B cell (primary cell): Measurements from ENCODE around the gene EXOC7. TPM values are rescaled to one million over a fixed set of nuclear protein-coding genes. Genes with fewer than 3 reads are reported as not detected.

ENCODE experiments used
- ATAC-seq: fragments of 200-7000 bp; cut with Tn5 transposase; one replicate; pipeline ENCODE4 v1.10.0; 2021; ENCODE audit warnings: low read depth, mild to moderate bottlenecking, moderate number of reproducible peaks, moderate library complexity
- CTCF ChIA-PET: fragments of 350-600 bp; sonication (Branson Sonifier 250); formaldehyde crosslinking; loops from one replicate; lab custom pipeline; 2021; ENCODE audit warnings: antibody characterized with exemption, inconsistent platforms; lab: Charles Lee
- POLR2A ChIA-PET: fragments of 350-600 bp; sonication (Branson Sonifier 250); formaldehyde crosslinking; loops from one replicate; lab custom pipeline; 2021; ENCODE audit warnings: antibody characterized with exemption; lab: Charles Lee
- DNase-seq: peaks from one replicate; pipeline ENCODE4 v3.0.0; 2013
- H2AFZ ChIP-seq: 2 replicates; pipeline ENCODE4 v1.6.1; 2012; ENCODE audit warnings: mild to moderate bottlenecking, low read depth, low read length; ENCODE audit not compliant: insufficient read depth, poor library complexity, severe bottlenecking
- H3K27ac ChIP-seq, 2 donors: 1 replicate in 1 of 2; 2 replicates in 1 of 2; pipeline ENCODE4 v1.5.1; 2012 to 2013; ENCODE audit warnings: low read length in 2 of 2, mild to moderate bottlenecking in 2 of 2, moderate library complexity in 1 of 2
- H3K27me3 ChIP-seq, 4 experiments: fragments of 200-600 bp in 1 of 4; sonication (generic) in 1 of 4; replicated peaks in 1 of 4; 1 replicate in 2 of 4; 2 replicates in 2 of 4; pipeline versions ENCODE4 v1.6.1 to v1.7.0; 2013 to 2016; ENCODE audit warnings: low read length in 3 of 4, mild to moderate bottlenecking in 2 of 4, mixed read lengths in 1 of 4, moderate library complexity in 1 of 4; ENCODE audit not compliant: insufficient read depth in 4 of 4, control insufficient read depth in 3 of 4; ENCODE audit errors: control extremely low read depth in 1 of 4
- H3K36me3 ChIP-seq, 2 experiments: replicated peaks in 1 of 2; 1 replicate in 1 of 2; 2 replicates in 1 of 2; pipeline versions ENCODE4 v1.6.1 to v1.7.1; 2013; ENCODE audit warnings: low read length in 1 of 2; ENCODE audit not compliant: insufficient read depth in 2 of 2, control insufficient read depth in 1 of 2; ENCODE audit errors: control extremely low read depth in 1 of 2, extremely low read depth in 1 of 2
- H3K4me1 ChIP-seq, 2 donors: fragments of 200-600 bp in 1 of 2; sonication (generic) in 1 of 2; 1 replicate in 1 of 2; 2 replicates in 1 of 2; pipeline versions ENCODE4 v1.5.1 to v1.6.1; 2013 to 2017; ENCODE audit warnings: low read length in 2 of 2; ENCODE audit not compliant: control insufficient read depth in 2 of 2, insufficient read depth in 2 of 2
- H3K4me2 ChIP-seq: replicated peaks from 2 replicates; pipeline ENCODE3; 2012; ENCODE audit warnings: mild to moderate bottlenecking, low read depth, low read length; ENCODE audit not compliant: poor library complexity, severe bottlenecking
- H3K4me3 ChIP-seq, 5 experiments: fragments of 200-600 bp in 1 of 5; sonication (generic) in 1 of 5; 1 replicate in 3 of 5; 2 replicates in 2 of 5; pipeline versions ENCODE4 v1.5.1 to v1.7.0; 2011 to 2016; ENCODE audit warnings: low read length in 4 of 5, mild to moderate bottlenecking in 4 of 5, low read depth in 2 of 5, control low read depth in 1 of 5, moderate library complexity in 1 of 5; ENCODE audit not compliant: insufficient read depth in 1 of 5; ENCODE audit errors: control extremely low read depth in 1 of 5, extremely low read depth in 1 of 5
- H3K79me2 ChIP-seq: fragments of 200-600 bp; sonication (generic); one replicate; pipeline ENCODE4 v1.6.0; 2016; ENCODE audit warnings: low read length; ENCODE audit not compliant: control insufficient read depth, insufficient read depth
- H3K9ac ChIP-seq: fragments of 200-600 bp; sonication (generic); 2 replicates; pipeline ENCODE4 v1.6.1; 2017; ENCODE audit warnings: mild to moderate bottlenecking, low read length, moderate library complexity
- H3K9me3 ChIP-seq, 3 donors: one replicate each; pipeline versions ENCODE4 v1.6.1 to v1.7.1; 2013; ENCODE audit warnings: low read length in 2 of 3; ENCODE audit not compliant: control insufficient read depth in 2 of 3, insufficient read depth in 1 of 3; ENCODE audit errors: control extremely low read depth in 1 of 3
- H4K20me1 ChIP-seq: 2 replicates; pipeline ENCODE4 v1.6.0; 2012; ENCODE audit warnings: mild to moderate bottlenecking, low read length; ENCODE audit not compliant: insufficient read depth, control insufficient read depth, poor library complexity, severe bottlenecking
- H3K27ac Mint-ChIP-seq: one replicate; pipeline ENCODE4 v1.8.0; 2021; ENCODE audit warnings: mixed read lengths
- H3K27me3 Mint-ChIP-seq: one replicate; pipeline ENCODE4 v1.8.0; 2021; ENCODE audit warnings: mixed read lengths
- H3K4me1 Mint-ChIP-seq: one replicate; pipeline ENCODE4 v1.8.0; 2021; ENCODE audit warnings: mixed read lengths
- H3K4me3 Mint-ChIP-seq: one replicate; pipeline ENCODE4 v1.8.0; 2021; ENCODE audit warnings: mixed read lengths
- H3K9me3 Mint-ChIP-seq: one replicate; pipeline ENCODE4 v1.8.0; 2022; ENCODE audit warnings: mixed read lengths; ENCODE audit not compliant: insufficient read depth
- CTCF ChIP-seq: fragments of 200-600 bp; IDR thresholded peaks from one replicate; pipeline ENCODE4 v1.8.0; 2022; ENCODE audit warnings: antibody characterized with exemption, mild to moderate bottlenecking
- EZH2 ChIP-seq: IDR thresholded peaks from 2 replicates; pipeline ENCODE4 v1.6.1; 2012; ENCODE audit warnings: borderline replicate concordance, low read depth, mild to moderate bottlenecking, moderate library complexity, low read length; ENCODE audit not compliant: insufficient read depth, poor library complexity, severe bottlenecking
- WGBS: methylation state at CpG from one replicate; pipeline ENCODE4 v1.1.5; 2013; ENCODE audit warnings: missing lambda C conversion rate; ENCODE audit not compliant: insufficient coverage; 5-methylcytosine and 5-hydroxymethylcytosine counted together
- intact Hi-C: fragments of 100-400 bp; cut with micrococcal nuclease; formaldehyde crosslinking; loops from one replicate; pipeline ENCODE4 v1.10.0; 2022
- polyA plus RNA-seq: library from polyadenylated mRNA; depleted of rRNA; stranded (reverse); fragments of >200 nt; gene quantifications from 2 replicates; pipeline ENCODE4 v1.2.3, GENCODE V29; 2012
- total RNA-seq, 2 donors: library from RNA; stranded (reverse); fragments of 120-200 nt in 1 of 2; gene quantifications; 1 replicate in 1 of 2; 2 replicates in 1 of 2; pipeline versions ENCODE4 v1.2.3 to v1.2.4, GENCODE V29; 2013 to 2022

Gene EXOC7
- total and polyA plus RNA-seq, 2 donors (not counting 1 experiment from before 2014, with no cell fraction given): 105 to 194 TPM

GRCh38 chr17:76124582-76125390, 21.2 kb upstream of the EXOC7 start:
- H3K27me3 Mint-ChIP-seq: peaks cover 2% of the 10 kb centered on the region
- Histone ChIP-seq H3K27ac (no peak overlapping the region), H3K36me3 (no peaks in the 10 kb centered on the region), H3K79me2 (no peaks in the 10 kb centered on the region), H4K20me1 (no peaks in the 10 kb centered on the region), H3K9me3 (no peaks in the 10 kb centered on the region), H3K4me2 (no peak overlapping the region), H2AFZ (no peak overlapping the region), H3K4me3 (no peak overlapping the region), H3K9ac (no peak overlapping the region), H3K27me3 (no peaks in the 10 kb centered on the region), H3K4me1 (peaks cover 18 to 21% of the 10 kb centered on the region in 2 donors)
- H3K4me1 Mint-ChIP-seq: peaks cover 16% of the 10 kb centered on the region
- TF ChIP-seq CTCF: peak; percentile 19
- no peak for TF ChIP-seq EZH2
- 92% methylated on average over 18 of the region's 22 CpGs for WGBS
- H3K9me3 Mint-ChIP-seq: no peaks in the 10 kb centered on the region
- intact Hi-C loops: no loop called here
- POLR2A ChIA-PET: no interaction called here
- no peak overlapping the region for H3K4me3 Mint-ChIP-seq
- H3K27ac Mint-ChIP-seq: no peak overlapping the region
- ATAC-seq (no peak), DNase-seq (peak; percentile 20)
- CTCF ChIA-PET: interaction anchor here (1.0 to 16.8 kb wide), 6 partner anchors 51 to 150 kb away, joined by 3 to 435 read pairs (median 3); no protein-coding TSS in a partner anchor
